Neural cell (in vitro differentiated cells): ENCODE measurements around the gene MED20. TPM values are rescaled to one million over a fixed set of nuclear protein-coding genes. Genes with fewer than 3 reads are reported as not detected.

Source experiments
- H2AFZ ChIP-seq: fragments of 200-600, 300-800 bp; sonication (generic), shearing (Covaris generic); 2 replicates; pipeline ENCODE4 v1.6.0; 2014; ENCODE audit warnings: low read depth, mild to moderate bottlenecking, antibody characterized with exemption, low read length, moderate library complexity
- H3F3A ChIP-seq: fragments of 200-600 bp; shearing (Covaris generic); 2 replicates; pipeline ENCODE4 v1.6.1; 2016; ENCODE audit warnings: mild to moderate bottlenecking, moderate library complexity, mixed read lengths, antibody characterized with exemption, low read length; ENCODE audit not compliant: insufficient read depth, poor library complexity, severe bottlenecking
- H3K27ac ChIP-seq: fragments of 200-600, 300-800 bp; sonication (generic), shearing (Covaris generic); 2 replicates; pipeline ENCODE4 v1.5.1; 2014; ENCODE audit warnings: mild to moderate bottlenecking, low read length, moderate library complexity
- H3K27me3 ChIP-seq: fragments of 300-800, 200-600 bp; sonication (generic), shearing (Covaris generic); 2 replicates; pipeline ENCODE4 v1.6.0; 2014; ENCODE audit warnings: mild to moderate bottlenecking, low read depth, low read length, moderate library complexity; ENCODE audit not compliant: insufficient read depth
- H3K36me3 ChIP-seq: fragments of 300-800, 200-600 bp; sonication (generic), shearing (Covaris generic); 2 replicates; pipeline ENCODE4 v1.5.1; 2014; ENCODE audit warnings: mild to moderate bottlenecking, antibody characterized with exemption, low read length, moderate library complexity; ENCODE audit not compliant: insufficient read depth
- H3K4me2 ChIP-seq: fragments of 300-800, 200-600 bp; sonication (generic), shearing (Covaris generic); 2 replicates; pipeline ENCODE4 v1.6.0; 2014; ENCODE audit warnings: mild to moderate bottlenecking, low read length
- H3K4me3 ChIP-seq: fragments of 300-800, 200-600 bp; sonication (generic), shearing (Covaris generic); 2 replicates; pipeline ENCODE4 v1.5.1; 2014; ENCODE audit warnings: mild to moderate bottlenecking, low read length, moderate library complexity
- H3K79me2 ChIP-seq: fragments of 200-600 bp; shearing (Covaris generic); replicated peaks from 2 replicates; pipeline ENCODE4 v1.6.0; 2014; ENCODE audit warnings: mild to moderate bottlenecking, low read length, moderate library complexity; ENCODE audit not compliant: insufficient read depth
- H3K9ac ChIP-seq: fragments of 300-800, 200-600 bp; sonication (generic), shearing (Covaris generic); 2 replicates; pipeline ENCODE4 v1.6.1; 2016; ENCODE audit warnings: mild to moderate bottlenecking, low read length, mixed read lengths
- H3K9me2 ChIP-seq: fragments of 200-600 bp; shearing (Covaris generic); 2 replicates; pipeline ENCODE4 v1.6.1; 2016; ENCODE audit warnings: mild to moderate bottlenecking, low read length, mixed read lengths; ENCODE audit not compliant: insufficient read depth
- H3K9me3 ChIP-seq: fragments of 200-600, 300-800 bp; sonication (generic), shearing (Covaris generic); 2 replicates; pipeline ENCODE4 v1.6.1; 2016; ENCODE audit warnings: mild to moderate bottlenecking, mixed run types, low read length, moderate library complexity, mixed read lengths
- H4K20me1 ChIP-seq: fragments of 200-600 bp; shearing (Covaris generic); 2 replicates; pipeline ENCODE4 v1.6.1; 2016; ENCODE audit warnings: mild to moderate bottlenecking, mixed run types; ENCODE audit not compliant: insufficient read depth
- EP300 ChIP-seq: fragments of 450-650 bp; conservative IDR thresholded peaks from 2 replicates; pipeline ENCODE4 v1.6.1; 2014; ENCODE audit warnings: antibody characterized with exemption, mild to moderate bottlenecking, moderate library complexity; ENCODE audit not compliant: poor library complexity, severe bottlenecking
- EZH2 ChIP-seq: fragments of 200-600, 300-800 bp; shearing (Covaris generic), sonication (generic); IDR thresholded peaks from 2 replicates; pipeline ENCODE4 v1.6.1; 2014; ENCODE audit warnings: antibody characterized with exemption, low read length, borderline replicate concordance, mild to moderate bottlenecking; ENCODE audit not compliant: insufficient read depth, poor library complexity, severe bottlenecking
- MXI1 ChIP-seq: fragments of 450-650 bp; conservative IDR thresholded peaks from 2 replicates; pipeline ENCODE4 v1.6.1; 2014; ENCODE audit warnings: antibody characterized with exemption, mild to moderate bottlenecking; ENCODE audit not compliant: poor library complexity, severe bottlenecking
- POLR2AphosphoS5 ChIP-seq: IDR thresholded peaks from 2 replicates; pipeline ENCODE4 v1.6.1; 2012
- RAD21 ChIP-seq: fragments of 450-650 bp; conservative IDR thresholded peaks from 2 replicates; pipeline ENCODE4 v1.6.1; 2014; ENCODE audit warnings: antibody characterized with exemption, mild to moderate bottlenecking, moderate library complexity
- SMC3 ChIP-seq: fragments of 450-650 bp; conservative IDR thresholded peaks from 2 replicates; pipeline ENCODE4 v1.6.1; 2014; ENCODE audit warnings: antibody characterized with exemption, mild to moderate bottlenecking, moderate library complexity; ENCODE audit not compliant: poor library complexity
- TAF1 ChIP-seq: IDR thresholded peaks from 2 replicates; pipeline ENCODE4 v1.6.1; 2012; ENCODE audit warnings: low read depth
- polyA plus RNA-seq: library from polyadenylated mRNA; depleted of rRNA; stranded (reverse); fragments of >200 nt; gene quantifications from 2 replicates; pipeline ENCODE4 v1.2.3, GENCODE V29; 2014
- TF ChIP-seq, protein P1 (sequence below): fragments of 450-650 bp; IDR thresholded peaks from 2 replicates; pipeline ENCODE4 v1.5.1; 2014; ENCODE audit warnings: antibody characterized with exemption, mild to moderate bottlenecking, moderate library complexity; ENCODE audit not compliant: poor library complexity, severe bottlenecking
- TF ChIP-seq, protein P2 (sequence below): IDR thresholded peaks from 2 replicates; pipeline ENCODE4 v1.6.1; 2012; ENCODE audit warnings: borderline replicate concordance

The MED20 gene
- polyA plus RNA-seq, 1 donor from 2014 or later: 21.2 TPM

DNA sequence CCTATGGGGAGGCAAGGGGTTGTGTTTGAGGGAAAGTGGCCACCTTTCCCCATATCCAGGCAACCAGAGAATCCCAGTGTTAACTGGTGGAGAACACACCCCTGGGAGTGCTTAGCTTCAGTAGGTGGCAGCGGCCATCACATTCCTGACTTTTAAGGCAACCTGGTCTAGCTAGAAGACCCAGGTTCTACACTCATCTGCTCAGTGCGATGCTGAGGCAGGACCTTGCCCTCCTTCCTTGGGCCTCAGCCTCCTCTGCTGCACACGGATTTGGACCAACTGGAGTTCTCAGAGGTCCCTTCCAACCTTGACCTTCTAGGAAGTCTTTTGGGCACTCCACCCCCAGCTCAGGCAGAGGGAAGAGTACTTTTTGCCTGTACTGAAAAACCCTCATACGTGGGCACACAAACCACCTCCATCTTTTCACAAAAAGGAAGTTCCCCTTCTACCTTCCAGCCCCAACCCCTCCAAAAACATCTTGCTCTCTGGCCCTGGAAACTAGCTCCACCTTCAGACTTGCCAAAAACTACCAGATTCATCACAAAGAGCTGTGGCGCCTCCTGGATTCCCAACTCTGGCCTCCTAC is 17.7 kb upstream of the MED20 start:
- H3K9me2 ChIP-seq: no peaks in the 10 kb centered on the region
- H3K27me3 ChIP-seq: no peaks in the 10 kb centered on the region
- H3K27ac ChIP-seq: no peak overlapping the region
- no peaks in the 10 kb centered on the region for H3K36me3 ChIP-seq
- no peaks in the 10 kb centered on the region for H3K79me2 ChIP-seq
- no peak for TF ChIP-seq TAF1
- TF ChIP-seq EZH2: no peak
- TF ChIP-seq, protein P1, sequence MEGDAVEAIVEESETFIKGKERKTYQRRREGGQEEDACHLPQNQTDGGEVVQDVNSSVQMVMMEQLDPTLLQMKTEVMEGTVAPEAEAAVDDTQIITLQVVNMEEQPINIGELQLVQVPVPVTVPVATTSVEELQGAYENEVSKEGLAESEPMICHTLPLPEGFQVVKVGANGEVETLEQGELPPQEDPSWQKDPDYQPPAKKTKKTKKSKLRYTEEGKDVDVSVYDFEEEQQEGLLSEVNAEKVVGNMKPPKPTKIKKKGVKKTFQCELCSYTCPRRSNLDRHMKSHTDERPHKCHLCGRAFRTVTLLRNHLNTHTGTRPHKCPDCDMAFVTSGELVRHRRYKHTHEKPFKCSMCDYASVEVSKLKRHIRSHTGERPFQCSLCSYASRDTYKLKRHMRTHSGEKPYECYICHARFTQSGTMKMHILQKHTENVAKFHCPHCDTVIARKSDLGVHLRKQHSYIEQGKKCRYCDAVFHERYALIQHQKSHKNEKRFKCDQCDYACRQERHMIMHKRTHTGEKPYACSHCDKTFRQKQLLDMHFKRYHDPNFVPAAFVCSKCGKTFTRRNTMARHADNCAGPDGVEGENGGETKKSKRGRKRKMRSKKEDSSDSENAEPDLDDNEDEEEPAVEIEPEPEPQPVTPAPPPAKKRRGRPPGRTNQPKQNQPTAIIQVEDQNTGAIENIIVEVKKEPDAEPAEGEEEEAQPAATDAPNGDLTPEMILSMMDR: no peak
- TF ChIP-seq SMC3: no peak
- TF ChIP-seq POLR2AphosphoS5: no peak
- TF ChIP-seq MXI1: no peak
- no peak for TF ChIP-seq EP300
- TF ChIP-seq, protein P2, sequence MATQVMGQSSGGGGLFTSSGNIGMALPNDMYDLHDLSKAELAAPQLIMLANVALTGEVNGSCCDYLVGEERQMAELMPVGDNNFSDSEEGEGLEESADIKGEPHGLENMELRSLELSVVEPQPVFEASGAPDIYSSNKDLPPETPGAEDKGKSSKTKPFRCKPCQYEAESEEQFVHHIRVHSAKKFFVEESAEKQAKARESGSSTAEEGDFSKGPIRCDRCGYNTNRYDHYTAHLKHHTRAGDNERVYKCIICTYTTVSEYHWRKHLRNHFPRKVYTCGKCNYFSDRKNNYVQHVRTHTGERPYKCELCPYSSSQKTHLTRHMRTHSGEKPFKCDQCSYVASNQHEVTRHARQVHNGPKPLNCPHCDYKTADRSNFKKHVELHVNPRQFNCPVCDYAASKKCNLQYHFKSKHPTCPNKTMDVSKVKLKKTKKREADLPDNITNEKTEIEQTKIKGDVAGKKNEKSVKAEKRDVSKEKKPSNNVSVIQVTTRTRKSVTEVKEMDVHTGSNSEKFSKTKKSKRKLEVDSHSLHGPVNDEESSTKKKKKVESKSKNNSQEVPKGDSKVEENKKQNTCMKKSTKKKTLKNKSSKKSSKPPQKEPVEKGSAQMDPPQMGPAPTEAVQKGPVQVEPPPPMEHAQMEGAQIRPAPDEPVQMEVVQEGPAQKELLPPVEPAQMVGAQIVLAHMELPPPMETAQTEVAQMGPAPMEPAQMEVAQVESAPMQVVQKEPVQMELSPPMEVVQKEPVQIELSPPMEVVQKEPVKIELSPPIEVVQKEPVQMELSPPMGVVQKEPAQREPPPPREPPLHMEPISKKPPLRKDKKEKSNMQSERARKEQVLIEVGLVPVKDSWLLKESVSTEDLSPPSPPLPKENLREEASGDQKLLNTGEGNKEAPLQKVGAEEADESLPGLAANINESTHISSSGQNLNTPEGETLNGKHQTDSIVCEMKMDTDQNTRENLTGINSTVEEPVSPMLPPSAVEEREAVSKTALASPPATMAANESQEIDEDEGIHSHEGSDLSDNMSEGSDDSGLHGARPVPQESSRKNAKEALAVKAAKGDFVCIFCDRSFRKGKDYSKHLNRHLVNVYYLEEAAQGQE: no peak
- no peak for TF ChIP-seq RAD21
- no peak overlapping the region for H3K9ac ChIP-seq
- H3K9me3 ChIP-seq: no peaks in the 10 kb centered on the region
- H2AFZ ChIP-seq: no peak overlapping the region
- no peaks in the 10 kb centered on the region for H3F3A ChIP-seq
- H4K20me1 ChIP-seq: no peaks in the 10 kb centered on the region
- H3K4me2 ChIP-seq: no peak overlapping the region
- H3K4me3 ChIP-seq: no peak overlapping the region

DNA sequence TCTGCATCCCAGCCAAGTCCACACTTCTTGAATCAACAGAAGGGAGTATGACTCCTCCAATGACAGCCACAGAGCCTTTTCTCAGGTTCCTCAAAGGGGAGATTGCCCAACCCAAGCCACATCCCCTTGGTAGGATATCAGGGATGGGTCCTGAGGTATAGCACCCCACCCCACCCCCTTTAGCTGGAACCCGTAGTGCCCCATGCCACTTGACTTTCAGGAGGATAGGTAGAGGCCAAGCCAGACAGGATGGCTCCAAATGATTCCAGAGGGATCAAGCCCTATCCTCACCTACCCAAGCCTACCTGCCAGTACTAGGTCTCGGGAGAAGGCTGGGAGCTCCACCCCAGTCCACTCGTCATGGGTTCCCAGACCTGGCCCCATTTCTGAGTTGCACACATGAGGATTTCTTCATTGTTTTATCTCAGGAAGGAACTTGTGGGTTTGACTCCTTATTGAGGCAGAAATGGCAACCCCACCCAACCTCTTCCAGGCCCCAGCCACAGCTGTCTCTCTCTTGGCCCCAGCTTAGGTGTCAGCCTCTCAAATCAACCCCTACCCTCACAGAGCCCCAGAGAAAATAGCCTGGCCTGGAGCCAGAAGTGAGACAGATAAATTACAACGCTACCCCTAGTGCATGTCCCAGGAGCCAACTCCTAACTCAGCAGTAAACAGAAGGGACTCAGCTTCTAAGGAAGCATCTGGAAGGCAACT is 17.1 kb upstream of the MED20 start:
- Histone ChIP-seq H3K27me3 (no peaks in the 10 kb centered on the region), H3K9me2 (no peaks in the 10 kb centered on the region), H3K9ac (no peak overlapping the region), H4K20me1 (no peaks in the 10 kb centered on the region), H3K9me3 (no peaks in the 10 kb centered on the region), H3K27ac (no peak overlapping the region), H3K36me3 (no peaks in the 10 kb centered on the region), H2AFZ (no peak overlapping the region), H3K4me3 (no peak overlapping the region), H3K79me2 (no peaks in the 10 kb centered on the region), H3K4me2 (no peak overlapping the region), H3F3A (no peaks in the 10 kb centered on the region)
- no peak for TF ChIP-seq EZH2
- TF ChIP-seq, protein P1: no peak
- TF ChIP-seq EP300: no peak
- no peak for TF ChIP-seq RAD21
- TF ChIP-seq TAF1: no peak
- no peak for TF ChIP-seq POLR2AphosphoS5
- TF ChIP-seq, protein P2: no peak
- no peak for TF ChIP-seq SMC3
- no peak for TF ChIP-seq MXI1
